K562 (cell line): ENCODE results near the gene MGAT5. TPM values are rescaled to one million over a fixed set of nuclear protein-coding genes. Genes with fewer than 3 reads are reported as not detected.

ENCODE experiments used
- ATAC-seq: fragments of 200-7000 bp; cut with Tn5 transposase; 3 replicates; pipeline ENCODE4 v1.9.1; 2020; ENCODE audit warnings: moderate library complexity
- BruUV-seq: library from RNA; stranded (reverse); fragments of 400-500 nt; replicated peaks from 2 replicates; lab custom pipeline; 2021; lab: Mats Ljungman, UMichigan
- CTCF ChIA-PET: fragments of 300-600 bp; formaldehyde crosslinking; extraction: SDS; loops from one replicate; lab custom pipeline; 2021; ENCODE audit warnings: low intra/inter-chr PET ratio; lab: Yijun Ruan, JAX
- POLR2A ChIA-PET: fragments of 300-600, 350-650 bp; sonication (Branson Sonifier 250); formaldehyde crosslinking; extraction: SDS; loops from one replicate; lab custom pipeline; 2021; ENCODE audit warnings: antibody characterized with exemption, inconsistent platforms; lab: Yijun Ruan, JAX
- DNase-seq, 4 experiments: peaks; one replicate each; pipeline versions ENCODE4 v3.0.0 to v3.0.0-alpha.2; 2011 to 2018; ENCODE audit warnings: low spot score in 3 of 4, mixed read lengths in 3 of 4; ENCODE audit errors: extremely low read depth in 1 of 4
- FAIRE-seq: peaks from 2 replicates; lab custom pipeline; 2011; peaks lifted over from hg19 to GRCh38; lab: Jason Lieb, UNC
- H2AFZ ChIP-seq: 2 replicates; pipeline ENCODE4 v1.6.0; 2011; ENCODE audit warnings: low read depth, low read length, control low read depth, inconsistent platforms
- H3K27ac ChIP-seq: fragments of 200-600 bp; 3 replicates; pipeline ENCODE4 v1.8.0; 2011; ENCODE audit warnings: low read depth, mild to moderate bottlenecking, control low read depth, inconsistent platforms, low read length, moderate library complexity, mixed read lengths; ENCODE audit errors: extremely low read depth
- H3K27me3 ChIP-seq, 2 experiments: fragments of 300-600 bp in 1 of 2; 2 replicates in 1 of 2; 3 replicates in 1 of 2; pipeline versions ENCODE4 v1.6.0 to v1.8.0; 2011; ENCODE audit warnings: inconsistent platforms in 2 of 2, low read length in 2 of 2, mild to moderate bottlenecking in 1 of 2, mixed read lengths in 1 of 2, moderate library complexity in 1 of 2; ENCODE audit not compliant: control insufficient read depth in 2 of 2, insufficient read depth in 2 of 2
- H3K36me3 ChIP-seq: fragments of 300-600 bp; 3 replicates; pipeline ENCODE4 v1.8.0; 2011; ENCODE audit warnings: mild to moderate bottlenecking, low read length, inconsistent platforms; ENCODE audit not compliant: control insufficient read depth, insufficient read depth
- H3K4me1 ChIP-seq, 2 experiments: fragments of 200-600 bp in 1 of 2; replicated peaks in 1 of 2; 2 replicates in 1 of 2; 3 replicates in 1 of 2; pipeline versions ENCODE4 v1.5.1 to v1.8.0; 2011; ENCODE audit warnings: inconsistent platforms in 2 of 2, low read length in 2 of 2, mild to moderate bottlenecking in 1 of 2, mixed read lengths in 1 of 2, moderate library complexity in 1 of 2; ENCODE audit not compliant: control insufficient read depth in 2 of 2, insufficient read depth in 2 of 2
- H3K4me2 ChIP-seq: 2 replicates; pipeline ENCODE4 v1.6.1; 2011; ENCODE audit warnings: low read length, control low read depth, inconsistent platforms, mixed read lengths; ENCODE audit not compliant: insufficient read depth
- H3K4me3 ChIP-seq: fragments of 200-600 bp; sonication (generic), shearing (Covaris generic); 2 replicates; pipeline ENCODE4 v1.5.1; 2016; ENCODE audit warnings: control low read depth, inconsistent platforms
- H3K79me2 ChIP-seq: fragments of 200-600 bp; 3 replicates; pipeline ENCODE4 v1.8.0; 2011; ENCODE audit warnings: low read length, inconsistent platforms; ENCODE audit not compliant: control insufficient read depth, insufficient read depth
- H3K9ac ChIP-seq, 2 experiments: 2 replicates each; pipeline versions ENCODE4 v1.6.0 to v1.6.1; 2011; ENCODE audit warnings: low read depth in 2 of 2, low read length in 2 of 2, control low read depth in 1 of 2, inconsistent platforms in 1 of 2, mild to moderate bottlenecking in 1 of 2, mixed read lengths in 1 of 2; ENCODE audit not compliant: insufficient read depth in 1 of 2
- H3K9me1 ChIP-seq: one replicate; pipeline ENCODE4 v1.6.0; 2011; ENCODE audit warnings: inconsistent platforms, mild to moderate bottlenecking, low read length, moderate library complexity; ENCODE audit not compliant: control insufficient read depth, insufficient read depth
- H3K9me3 ChIP-seq: replicated peaks from 2 replicates; pipeline ENCODE4 v1.5.1; 2011; ENCODE audit warnings: low read depth, low read length, inconsistent platforms; ENCODE audit not compliant: control insufficient read depth, insufficient read depth
- H4K20me1 ChIP-seq: replicated peaks from 2 replicates; pipeline ENCODE4 v1.6.1; 2011; ENCODE audit warnings: low read length, inconsistent platforms, mixed read lengths; ENCODE audit not compliant: control insufficient read depth, insufficient read depth
- ATF7 ChIP-seq: fragments of 450-650 bp; IDR thresholded peaks from 2 replicates; pipeline ENCODE4 v1.7.1; 2014; ENCODE audit warnings: mild to moderate bottlenecking, moderate library complexity
- DACH1 ChIP-seq: fragments of 450-650 bp; IDR thresholded peaks from 2 replicates; pipeline ENCODE4 v1.6.1; 2018; ENCODE audit not compliant: partially characterized antibody
- IRF1 ChIP-seq: sonication (generic); formaldehyde crosslinking; IDR thresholded peaks from 2 replicates; pipeline ENCODE4 v1.8.0; 2022; ENCODE audit warnings: missing genetic modification reagents, mild to moderate bottlenecking, borderline replicate concordance
- MAZ ChIP-seq, 2 experiments: fragments of 450-650 bp in 1 of 2; sonication (generic) in 1 of 2; formaldehyde crosslinking; IDR thresholded peaks in 1 of 2; conservative IDR thresholded peaks in 1 of 2; 2 replicates each; pipeline versions ENCODE4 v1.4.0 to v1.5.0; 2020; ENCODE audit warnings: mild to moderate bottlenecking in 1 of 2, missing genetic modification reagents in 1 of 2
- NFXL1 ChIP-seq: fragments of 450-650 bp; formaldehyde crosslinking; IDR thresholded peaks from 2 replicates; pipeline ENCODE4 v1.4.0; 2021; ENCODE audit warnings: mild to moderate bottlenecking
- ZNF253 ChIP-seq: fragments of 250-450 bp; sonication (Bioruptor Pico); conservative IDR thresholded peaks from 2 replicates; pipeline ENCODE4 v1.6.1; 2021; ENCODE audit warnings: mild to moderate bottlenecking
- ZNF511 ChIP-seq: sonication (generic); formaldehyde crosslinking; IDR thresholded peaks from 2 replicates; pipeline ENCODE4 v1.8.0; 2022; ENCODE audit warnings: mild to moderate bottlenecking, missing genetic modification reagents
- ZNF707 ChIP-seq: fragments of 250-450 bp; sonication (Bioruptor Pico); conservative IDR thresholded peaks from 2 replicates; pipeline ENCODE4 v1.8.0; 2022; ENCODE audit warnings: inconsistent platforms, mild to moderate bottlenecking, moderate library complexity
- WGBS: fragments of 100-300 bp; shearing (Covaris generic); methylation state at CpG from one replicate; pipeline ENCODE4 v1.1.6; 2016; ENCODE audit warnings: low coverage, mixed read lengths; ENCODE audit not compliant: insufficient coverage; ENCODE audit errors: missing lambda C conversion rate; 5-methylcytosine and 5-hydroxymethylcytosine counted together
- in situ Hi-C: fragments of 300-500 bp; cut with MboI; formaldehyde crosslinking; loops from 4 replicates; pipeline ENCODE4 v1.15.0; 2018; ENCODE audit warnings: inconsistent platforms, mixed read lengths
- intact Hi-C: fragments of 100-400 bp; cut with micrococcal nuclease; formaldehyde crosslinking; loops from 2 replicates; pipeline ENCODE4 v1.14.2; 2022
- polyA plus RNA-seq, 8 experiments: library from polyadenylated mRNA; depleted of rRNA in 4 of 8; stranded (reverse) in 5 of 8; unstranded in 3 of 8; fragments of >200 nt; fragmentation: Nextera tagmentation in 2 of 8; fragmentation: Illumina TruSeq in 1 of 8; extraction: Ambion mirVana in 2 of 8; extraction: Trizol in 1 of 8; gene quantifications; 2 replicates each; pipeline versions ENCODE4 v1.2.1 to v1.2.3, GENCODE V29; 2011 to 2014; ENCODE audit warnings: inconsistent platforms in 1 of 8, missing spikeins in 1 of 8
- total RNA-seq, 7 experiments: library from RNA; depleted of rRNA in 6 of 7; stranded (reverse); fragments of >200 nt in 6 of 7; fragmentation: Illumina TruSeq in 2 of 7; extraction: Trizol in 2 of 7; gene quantifications; 2 replicates each; pipeline versions ENCODE4 v1.2.1 to v1.2.3, GENCODE V29; 2011 to 2021; ENCODE audit warnings: low replicate concordance in 1 of 7
- TF ChIP-seq, protein P1 (sequence below), 2 experiments: fragments of 450-650 bp; IDR thresholded peaks; 2 replicates each; pipeline ENCODE4 v1.6.1; 2016

MGAT5 gene
- total and polyA plus RNA-seq, 9 of the 15 experiments (the other 6 are each of a cell fraction or from before 2014, with no cell fraction given) = 1.6 to 18.6 (median 11.1) TPM

DNA sequence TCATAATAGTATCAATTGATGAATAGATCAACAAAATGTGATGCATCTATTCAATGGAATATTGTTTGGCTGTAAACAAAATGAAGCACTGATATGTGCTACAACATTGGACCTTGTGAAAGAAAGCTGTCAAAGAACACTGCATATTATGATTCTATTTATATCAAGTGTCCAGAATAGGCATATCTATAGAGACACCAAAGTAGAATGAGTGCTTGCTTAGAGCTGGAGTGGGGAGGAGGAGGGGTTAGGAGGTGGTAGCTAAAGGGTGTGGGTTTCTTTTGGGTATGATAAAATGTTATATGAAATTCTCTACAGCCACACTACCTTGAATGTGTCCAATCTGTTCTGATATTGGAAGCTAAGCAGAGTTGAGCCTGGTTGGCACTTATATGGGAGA is 23.0 kb upstream of the MGAT5 start (continued):
- TF ChIP-seq, protein P1, sequence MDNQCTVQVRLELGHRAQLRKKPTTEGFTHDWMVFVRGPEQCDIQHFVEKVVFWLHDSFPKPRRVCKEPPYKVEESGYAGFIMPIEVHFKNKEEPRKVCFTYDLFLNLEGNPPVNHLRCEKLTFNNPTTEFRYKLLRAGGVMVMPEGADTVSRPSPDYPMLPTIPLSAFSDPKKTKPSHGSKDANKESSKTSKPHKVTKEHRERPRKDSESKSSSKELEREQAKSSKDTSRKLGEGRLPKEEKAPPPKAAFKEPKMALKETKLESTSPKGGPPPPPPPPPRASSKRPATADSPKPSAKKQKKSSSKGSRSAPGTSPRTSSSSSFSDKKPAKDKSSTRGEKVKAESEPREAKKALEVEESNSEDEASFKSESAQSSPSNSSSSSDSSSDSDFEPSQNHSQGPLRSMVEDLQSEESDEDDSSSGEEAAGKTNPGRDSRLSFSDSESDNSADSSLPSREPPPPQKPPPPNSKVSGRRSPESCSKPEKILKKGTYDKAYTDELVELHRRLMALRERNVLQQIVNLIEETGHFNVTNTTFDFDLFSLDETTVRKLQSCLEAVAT (IDR thresholded peaks at IDR 0.05) = no peak
- TF ChIP-seq NFXL1 (CRISPR knock-in tag) = no peak
- TF ChIP-seq DACH1 = no peak
- TF ChIP-seq, all 486 proteins: peak for 0

DNA sequence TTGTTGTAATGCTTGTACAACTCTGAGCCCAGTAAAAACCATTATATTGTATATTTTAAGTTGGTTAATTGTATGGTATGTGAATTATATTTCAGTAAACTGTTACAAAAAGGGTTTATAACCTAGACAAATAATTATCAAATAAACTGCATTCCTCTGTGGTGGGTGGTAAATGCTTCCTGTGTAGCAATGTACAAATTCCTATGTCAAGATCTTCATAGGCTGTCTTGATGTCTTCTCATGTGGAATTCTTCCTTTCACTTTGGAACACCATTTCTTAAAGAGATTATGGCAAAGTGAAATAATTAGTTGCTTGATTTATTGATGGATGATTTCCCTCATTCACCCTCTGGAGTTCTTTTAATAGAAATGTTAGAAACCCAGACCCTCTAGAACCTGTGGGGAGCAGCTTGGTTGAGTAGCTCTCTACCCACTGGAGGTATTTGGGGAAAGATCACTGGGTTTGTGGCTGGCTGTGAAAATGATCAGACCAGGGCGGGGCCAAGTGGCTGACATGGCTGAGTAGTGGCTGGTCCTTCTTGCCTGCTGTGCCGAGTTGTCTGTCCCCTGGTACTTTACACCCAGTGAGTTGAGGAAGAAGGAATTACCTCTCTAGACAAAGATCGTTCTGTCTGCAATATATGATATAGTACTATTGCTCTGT is 22.4 kb upstream of the MGAT5 start:
- H3K4me1 ChIP-seq = peaks cover 0 to 8% of the 10 kb centered on the region in 2 experiments; a peak in 1 of 5 replicates

More for the DNA sequence above, 22.4 kb upstream of the MGAT5 start:
- Histone ChIP-seq H2AFZ (no peak overlapping the region), H3K27ac (no peak overlapping the region), H3K4me3 (no peak overlapping the region)
- CTCF ChIA-PET = no interaction called here
- intact Hi-C loops = no loop called here
- no peak for DNase-seq
- BruUV-seq = no TSS peak
- TF ChIP-seq ZNF253 (CRISPR knock-in tag) (no peak), ATF7 (no peak), IRF1 (CRISPR knock-in tag) (no peak), ZNF707 (CRISPR knock-in tag) (no peak), ZNF511 (no peak), MAZ (CRISPR knock-in tag; conservative IDR thresholded peaks at IDR 0.05 in 1 of 2, IDR thresholded peaks at IDR 0.05 in 1 of 2) (no peak)
- TF ChIP-seq, all 486 proteins: peak for 0
- WGBS = 12% methylated on average over 3 of the region's 3 CpGs
- Histone ChIP-seq H3K9ac (no peak overlapping the region), H3K4me2 (no peak overlapping the region), H3K27me3 (no peaks in the 10 kb centered on the region; a peak in 1 of 5 replicates), H3K36me3 (no peaks in the 10 kb centered on the region), H3K79me2 (no peaks in the 10 kb centered on the region), H4K20me1 (no peaks in the 10 kb centered on the region), H3K9me3 (peaks cover 3% of the 10 kb centered on the region), H3K9me1 (no peaks in the 10 kb centered on the region)
- ATAC-seq (no peak), FAIRE-seq (no peak)
- POLR2A ChIA-PET = interaction anchor here (0.6 to 1.1 kb wide), 4 partner anchors 12 to 346 kb away, joined by 3 read pairs; no protein-coding TSS in a partner anchor
- in situ Hi-C loops = no loop called here
